ENCODE results near the gene KMT2C. TPM values are rescaled to one million over a fixed set of nuclear protein-coding genes. Genes with fewer than 3 reads are reported as not detected.
"Not testable (repeated sequence)": the region's sequence is repeated elsewhere in the genome, so short reads cannot be mapped to it uniquely, and the experiment has no call there.

KMT2C gene
- total RNA-seq, 1 donor from 2014 or later, result 42.3 TPM

DNA sequence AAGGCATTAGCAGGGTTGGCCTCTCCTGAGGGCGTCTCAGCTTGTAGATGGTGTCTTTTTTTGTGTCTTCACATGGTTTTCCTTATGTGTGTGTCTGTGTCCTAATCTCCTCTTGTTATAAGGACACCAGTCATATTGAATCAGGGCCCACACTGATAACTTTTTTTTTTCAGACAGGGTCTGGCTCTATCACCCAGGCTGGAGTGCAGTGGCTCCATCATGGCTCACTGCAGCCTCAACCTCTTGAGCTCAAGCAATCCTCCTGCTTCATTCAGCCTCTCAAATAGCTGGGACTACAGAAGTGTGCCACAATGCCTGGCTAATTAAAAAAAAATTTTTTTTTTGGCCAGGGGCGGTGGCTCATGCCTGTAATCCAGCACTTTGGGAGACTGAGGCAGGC is 41.3 kb upstream of the KMT2C start:
- intact Hi-C loops (cut with micrococcal nuclease), result no loop called here

GRCh38 chr7:152476551-152476950 is 40.7 kb upstream of the KMT2C start:
- intact Hi-C loops (cut with micrococcal nuclease), result no loop called here
- Histone ChIP-seq H3K27ac (replicated peaks) (no peak overlapping the region), H3K27me3 (ENCODE audit: low read depth) (no peaks in the 10 kb centered on the region), H3K9me3 (replicated peaks) (no peaks in the 10 kb centered on the region), H3K4me3 (no peak overlapping the region), H3K36me3 (no peaks in the 10 kb centered on the region), H3K4me1 (no peaks in the 10 kb centered on the region)
- TF ChIP-seq, protein P1, sequence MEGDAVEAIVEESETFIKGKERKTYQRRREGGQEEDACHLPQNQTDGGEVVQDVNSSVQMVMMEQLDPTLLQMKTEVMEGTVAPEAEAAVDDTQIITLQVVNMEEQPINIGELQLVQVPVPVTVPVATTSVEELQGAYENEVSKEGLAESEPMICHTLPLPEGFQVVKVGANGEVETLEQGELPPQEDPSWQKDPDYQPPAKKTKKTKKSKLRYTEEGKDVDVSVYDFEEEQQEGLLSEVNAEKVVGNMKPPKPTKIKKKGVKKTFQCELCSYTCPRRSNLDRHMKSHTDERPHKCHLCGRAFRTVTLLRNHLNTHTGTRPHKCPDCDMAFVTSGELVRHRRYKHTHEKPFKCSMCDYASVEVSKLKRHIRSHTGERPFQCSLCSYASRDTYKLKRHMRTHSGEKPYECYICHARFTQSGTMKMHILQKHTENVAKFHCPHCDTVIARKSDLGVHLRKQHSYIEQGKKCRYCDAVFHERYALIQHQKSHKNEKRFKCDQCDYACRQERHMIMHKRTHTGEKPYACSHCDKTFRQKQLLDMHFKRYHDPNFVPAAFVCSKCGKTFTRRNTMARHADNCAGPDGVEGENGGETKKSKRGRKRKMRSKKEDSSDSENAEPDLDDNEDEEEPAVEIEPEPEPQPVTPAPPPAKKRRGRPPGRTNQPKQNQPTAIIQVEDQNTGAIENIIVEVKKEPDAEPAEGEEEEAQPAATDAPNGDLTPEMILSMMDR (IDR thresholded peaks at IDR 0.05; ENCODE audit: borderline replicate concordance), result no peak
- DNase-seq, result no peak

More for the DNA sequence above, 41.3 kb upstream of the KMT2C start:
- H3K9me3 ChIP-seq (replicated peaks), result no peaks in the 10 kb centered on the region
- TF ChIP-seq, protein P1 (IDR thresholded peaks at IDR 0.05; ENCODE audit: borderline replicate concordance), result no peak
- DNase-seq, result no peak
- H3K4me3 ChIP-seq, result no peak overlapping the region
- no peaks in the 10 kb centered on the region for H3K27me3 ChIP-seq (ENCODE audit: low read depth)
- no peaks in the 10 kb centered on the region for H3K36me3 ChIP-seq
- H3K27ac ChIP-seq (replicated peaks), result no peak overlapping the region
- H3K4me1 ChIP-seq, result no peaks in the 10 kb centered on the region

GRCh38 chr7:152471023-152471620 is 35.3 kb upstream of the KMT2C start:
- H3K36me3 ChIP-seq; H3K27ac ChIP-seq (replicated peaks); H3K4me1 ChIP-seq; intact Hi-C loops (cut with micrococcal nuclease); DNase-seq; H3K4me3 ChIP-seq; H3K27me3 ChIP-seq (ENCODE audit: low read depth); H3K9me3 ChIP-seq (replicated peaks): not testable (repeated sequence)

GRCh38 chr7:152470251-152471022 is 34.6 kb upstream of the KMT2C start:
- H3K4me3 ChIP-seq; H3K4me1 ChIP-seq; H3K36me3 ChIP-seq; intact Hi-C loops (cut with micrococcal nuclease); H3K9me3 ChIP-seq (replicated peaks); H3K27me3 ChIP-seq (ENCODE audit: low read depth); DNase-seq; H3K27ac ChIP-seq (replicated peaks): not testable (repeated sequence)

DNA sequence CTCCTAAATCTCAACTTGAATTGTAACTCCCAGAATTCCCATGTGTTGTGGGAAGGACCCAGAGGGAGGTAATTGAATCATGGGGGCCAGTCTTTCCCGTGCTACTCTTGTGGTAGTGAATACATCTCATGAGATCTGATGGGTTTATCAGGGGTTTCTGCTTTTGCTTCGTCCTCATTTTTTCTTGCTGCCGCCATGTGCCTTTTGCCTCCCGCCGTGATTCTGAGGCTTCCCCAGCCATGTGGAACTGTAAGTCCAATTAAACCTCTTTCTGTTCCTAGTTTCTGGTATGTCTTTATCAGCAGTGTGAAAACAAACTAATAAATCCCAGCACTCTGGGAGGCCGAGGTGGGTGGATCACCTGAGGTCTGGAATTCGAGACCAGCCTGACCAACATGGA is 33.8 kb upstream of the KMT2C start:
- H3K4me1 ChIP-seq, result peaks cover 11% of the 10 kb centered on the region
- H3K4me3 ChIP-seq; H3K9me3 ChIP-seq (replicated peaks); H3K27me3 ChIP-seq (ENCODE audit: low read depth); H3K27ac ChIP-seq (replicated peaks); H3K36me3 ChIP-seq; intact Hi-C loops (cut with micrococcal nuclease); DNase-seq: not testable (repeated sequence)

DNA sequence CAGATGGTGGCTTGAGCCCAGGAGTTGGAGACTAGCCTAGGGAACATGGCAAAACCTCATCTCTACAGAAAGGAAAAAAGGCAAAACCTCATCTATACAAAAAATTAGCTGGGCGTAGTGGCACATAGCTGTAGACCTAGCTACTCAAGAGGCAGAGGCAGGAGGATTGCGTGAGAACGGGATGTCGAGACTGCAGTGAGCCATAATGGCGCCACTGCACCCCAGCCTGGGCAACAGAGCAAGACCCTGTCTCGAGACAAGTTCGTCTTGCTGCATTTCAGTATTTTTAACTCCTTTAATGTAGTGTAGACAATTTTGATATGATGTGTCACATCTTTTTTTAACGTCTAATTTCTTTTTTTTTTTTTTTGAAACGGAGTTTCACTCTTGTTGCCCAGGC is 31.4 kb upstream of the KMT2C start:
- no peaks in the 10 kb centered on the region for H3K9me3 ChIP-seq (replicated peaks)
- no peaks in the 10 kb centered on the region for H3K27me3 ChIP-seq (ENCODE audit: low read depth)
- peaks cover 26% of the 10 kb centered on the region for H3K4me1 ChIP-seq
- TF ChIP-seq, protein P1 (IDR thresholded peaks at IDR 0.05; ENCODE audit: borderline replicate concordance), result no peak
- no peaks in the 10 kb centered on the region for H3K36me3 ChIP-seq
- H3K27ac ChIP-seq (replicated peaks), result no peak overlapping the region
- intact Hi-C loops (cut with micrococcal nuclease), result no loop called here
- DNase-seq, result no peak
- H3K4me3 ChIP-seq, result no peak overlapping the region

DNA sequence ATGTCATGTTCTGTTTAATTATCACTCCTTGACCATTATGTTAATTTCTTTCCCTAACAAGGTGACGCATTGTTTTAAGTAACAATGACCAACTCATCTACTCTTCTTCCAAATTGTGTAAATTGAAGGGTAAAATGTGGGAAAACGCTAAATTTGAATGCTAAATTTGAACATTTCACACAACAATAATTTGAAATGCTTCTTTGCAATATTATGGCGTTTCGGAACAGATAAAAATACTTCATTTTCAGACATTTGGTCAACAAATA is 29.2 kb upstream of the KMT2C start:
- Histone ChIP-seq H3K4me1 (peaks cover 30% of the 10 kb centered on the region), H3K27ac (replicated peaks) (peak overlapping the region; percentile 100), H3K36me3 (no peaks in the 10 kb centered on the region), H3K4me3 (peak overlapping the region; percentile 99), H3K27me3 (ENCODE audit: low read depth) (no peaks in the 10 kb centered on the region), H3K9me3 (replicated peaks) (no peaks in the 10 kb centered on the region)
- intact Hi-C loops (cut with micrococcal nuclease), result no loop called here
- DNase-seq, result no peak
- TF ChIP-seq, protein P1 (IDR thresholded peaks at IDR 0.05; ENCODE audit: borderline replicate concordance), result no peak

Measured in left ventricle myocardium inferior (tissue), 1 donor.